ENCODE results near the gene CENPH.

CENPH gene

GRCh38 chr5:69189162-69190086 lies at the start of gene CENPH:
CENPH (plus strand) TSS chr5:69189583; CDS start chr5:69189635, 52 bp downstream.
- TF ChIP-seq GATA3 (IDR thresholded peaks at IDR 0.05; ENCODE audit: low read depth, low read length) (no peak), GATA2 (IDR thresholded peaks at IDR 0.05; ENCODE audit: low read depth, low read length) (no peak)

GRCh38 chr5:69140827-69141226 lies 48.6 kb upstream of the CENPH start:
- TF ChIP-seq GATA3 (IDR thresholded peaks at IDR 0.05; ENCODE audit: low read depth, low read length) (no peak), GATA2 (IDR thresholded peaks at IDR 0.05; ENCODE audit: low read depth, low read length) (no peak)

GRCh38 chr5:69148981-69149675 lies 40.3 kb upstream of the CENPH start:
- TF ChIP-seq GATA2 (IDR thresholded peaks at IDR 0.05; ENCODE audit: low read depth, low read length) = no peak
- no peak for TF ChIP-seq GATA3 (IDR thresholded peaks at IDR 0.05; ENCODE audit: low read depth, low read length)

GRCh38 chr5:69149676-69150010 lies 39.7 kb upstream of the CENPH start:
- TF ChIP-seq GATA2 (IDR thresholded peaks at IDR 0.05; ENCODE audit: low read depth, low read length) (no peak), GATA3 (IDR thresholded peaks at IDR 0.05; ENCODE audit: low read depth, low read length) (no peak)

- TF ChIP-seq GATA2 (IDR thresholded peaks at IDR 0.05; ENCODE audit: low read depth, low read length) (no peak), GATA3 (IDR thresholded peaks at IDR 0.05; ENCODE audit: low read depth, low read length) (no peak)
Observed at GRCh38 chr5:69152731-69153130, 36.7 kb upstream of the CENPH start.

GRCh38 chr5:69156456-69156855 lies 32.9 kb upstream of the CENPH start:
- no peak for TF ChIP-seq GATA2 (IDR thresholded peaks at IDR 0.05; ENCODE audit: low read depth, low read length)
- no peak for TF ChIP-seq GATA3 (IDR thresholded peaks at IDR 0.05; ENCODE audit: low read depth, low read length)

GRCh38 chr5:69158039-69158438 lies 31.3 kb upstream of the CENPH start:
- no peak for TF ChIP-seq GATA2 (IDR thresholded peaks at IDR 0.05; ENCODE audit: low read depth, low read length)
- TF ChIP-seq GATA3 (IDR thresholded peaks at IDR 0.05; ENCODE audit: low read depth, low read length) = no peak

GRCh38 chr5:69160651-69161050 lies 28.7 kb upstream of the CENPH start:
- TF ChIP-seq GATA2 (IDR thresholded peaks at IDR 0.05; ENCODE audit: low read depth, low read length) (no peak), GATA3 (IDR thresholded peaks at IDR 0.05; ENCODE audit: low read depth, low read length) (no peak)

GRCh38 chr5:69166686-69167492 lies 22.5 kb upstream of the CENPH start, which contains the start of gene CCNB1:
CCNB1 (plus strand) TSS chr5:69167150; CDS start chr5:69167263, 113 bp downstream.
- TF ChIP-seq GATA3 (IDR thresholded peaks at IDR 0.05; ENCODE audit: low read depth, low read length) = no peak
- no peak for TF ChIP-seq GATA2 (IDR thresholded peaks at IDR 0.05; ENCODE audit: low read depth, low read length)

- TF ChIP-seq GATA2 (IDR thresholded peaks at IDR 0.05; ENCODE audit: low read depth, low read length) = no peak
- TF ChIP-seq GATA3 (IDR thresholded peaks at IDR 0.05; ENCODE audit: low read depth, low read length) = no peak
Observed at GRCh38 chr5:69167493-69167855, 21.9 kb upstream of the CENPH start.

- no peak for TF ChIP-seq GATA2 (IDR thresholded peaks at IDR 0.05; ENCODE audit: low read depth, low read length)
- TF ChIP-seq GATA3 (IDR thresholded peaks at IDR 0.05; ENCODE audit: low read depth, low read length) = no peak
Observed at GRCh38 chr5:69167929-69168328, 21.5 kb upstream of the CENPH start.

GRCh38 chr5:69170495-69170894 lies 18.9 kb upstream of the CENPH start:
- TF ChIP-seq GATA2 (IDR thresholded peaks at IDR 0.05; ENCODE audit: low read depth, low read length) (no peak), GATA3 (IDR thresholded peaks at IDR 0.05; ENCODE audit: low read depth, low read length) (no peak)

GRCh38 chr5:69170969-69171368 lies 18.4 kb upstream of the CENPH start:
- TF ChIP-seq GATA2 (IDR thresholded peaks at IDR 0.05; ENCODE audit: low read depth, low read length) = no peak

GRCh38 chr5:69184621-69185020 lies 4.8 kb upstream of the CENPH start:
- no peak for TF ChIP-seq GATA2 (IDR thresholded peaks at IDR 0.05; ENCODE audit: low read depth, low read length)
- no peak for TF ChIP-seq GATA3 (IDR thresholded peaks at IDR 0.05; ENCODE audit: low read depth, low read length)
